Caki2 (cell line): ENCODE measurements around the gene RASSF5. TPM values are rescaled to one million over a fixed set of nuclear protein-coding genes. Genes with fewer than 3 reads are reported as not detected.

ENCODE experiments used
- DNase-seq: peaks from one replicate; pipeline ENCODE4 v3.0.0-alpha.2; 2015; ENCODE audit warnings: low read depth
- in situ Hi-C: cut with HindIII; loops from 2 replicates; pipeline ENCODE4 v1.10.0; 2016; ENCODE audit warnings: low sequenced_read_pairs, low pct_unique_long_range_greater_than_20kb, mixed read lengths
- total RNA-seq: library from RNA; depleted of rRNA; stranded (reverse); fragments of >200 nt; shearing (Covaris generic); gene quantifications from 2 replicates; pipeline ENCODE4 v1.2.3, GENCODE V29; 2014; ENCODE audit warnings: low replicate concordance

The RASSF5 gene
- total RNA-seq, 1 experiment from 2014 or later: 0.47 TPM

- in situ Hi-C loops: no loop called here
- DNase-seq: no peak
Observed at GRCh38 chr1:206532368-206532767, 25.0 kb downstream of the RASSF5 start.

- no peak for DNase-seq
- in situ Hi-C loops: no loop called here
Observed at GRCh38 chr1:206534552-206534951, 27.2 kb downstream of the RASSF5 start.

GRCh38 chr1:206535853-206536188 is 28.5 kb downstream of the RASSF5 start:
- in situ Hi-C loops: no loop called here

GRCh38 chr1:206537141-206537540 is 29.8 kb downstream of the RASSF5 start:
- DNase-seq: no peak
- in situ Hi-C loops: no loop called here

More at GRCh38 chr1:206535853-206536188, 28.5 kb downstream of the RASSF5 start:
- DNase-seq: no peak

GRCh38 chr1:206538086-206538770 is 30.9 kb downstream of the RASSF5 start:
- no peak for DNase-seq
- in situ Hi-C loops: no loop called here

DNA sequence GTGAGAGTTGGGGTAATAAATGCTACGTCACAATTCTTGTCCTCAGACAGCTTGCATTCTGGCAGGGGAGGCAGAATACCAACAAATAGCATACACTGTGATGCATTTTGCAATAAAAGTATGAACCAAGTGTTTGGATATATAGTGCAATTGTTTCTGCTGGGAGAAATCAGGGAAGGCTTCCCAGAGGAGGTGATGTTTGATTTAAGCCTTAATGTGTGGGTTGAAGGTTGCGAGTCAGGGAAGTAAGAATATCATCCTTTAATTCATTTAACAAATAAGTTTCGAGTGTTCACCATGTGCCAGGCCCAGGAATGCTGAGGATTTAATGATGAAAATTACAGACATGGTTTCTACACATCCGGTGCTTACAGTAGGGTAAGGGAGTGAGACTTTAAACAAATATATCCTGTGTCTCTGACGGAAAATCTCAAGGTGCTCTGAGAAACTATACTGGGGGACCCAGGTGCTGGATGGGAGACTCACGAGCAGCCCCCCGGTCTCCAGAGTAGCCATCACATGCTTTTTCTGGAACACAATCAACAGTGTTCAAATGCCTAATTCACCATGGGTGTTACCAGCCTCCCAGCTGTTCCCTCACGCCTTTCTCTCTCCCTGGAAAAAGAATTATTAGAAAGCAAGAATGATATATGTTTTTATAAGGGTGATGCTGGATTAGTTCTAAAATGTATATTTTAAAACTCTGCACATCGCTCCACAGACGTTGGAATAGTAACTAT is 31.7 kb downstream of the RASSF5 start:
- no peak for DNase-seq
- in situ Hi-C loops: no loop called here

DNA sequence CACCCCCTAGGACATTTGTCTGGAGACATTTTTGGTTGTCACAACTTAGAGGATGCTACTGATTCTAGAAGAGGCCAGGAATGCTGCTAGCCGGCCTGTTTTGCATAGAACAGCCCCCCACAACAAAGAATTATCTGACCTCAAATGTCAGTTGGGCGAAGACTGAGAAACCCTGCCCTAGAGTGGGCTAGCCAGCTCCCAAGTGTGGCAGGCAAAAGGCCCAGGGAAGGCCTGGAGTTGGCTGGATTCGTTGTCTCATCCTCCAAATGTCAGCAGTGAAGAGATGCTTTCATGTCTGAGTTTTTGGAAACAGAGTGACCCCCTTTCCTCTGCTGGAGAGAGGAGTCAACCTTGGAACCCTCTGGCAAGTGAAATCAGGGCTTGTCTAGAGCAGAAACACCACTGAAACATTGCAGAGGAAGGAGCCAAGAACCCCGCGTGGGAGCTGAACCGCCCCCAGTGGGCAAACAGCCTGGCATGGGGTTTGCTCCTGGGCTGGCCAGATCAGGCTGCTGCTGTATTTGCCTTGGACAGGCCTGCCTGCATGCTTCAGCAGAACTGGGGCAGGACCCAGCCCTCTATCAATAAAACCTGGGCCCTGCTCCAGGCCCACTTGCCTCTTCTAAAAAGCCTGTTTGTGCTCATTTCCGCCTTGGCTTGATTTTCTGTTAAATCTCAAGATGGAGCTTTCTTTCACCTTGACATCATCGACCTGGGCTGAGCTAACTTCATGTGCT is 32.9 kb downstream of the RASSF5 start:
- in situ Hi-C loops: no loop called here

DNA sequence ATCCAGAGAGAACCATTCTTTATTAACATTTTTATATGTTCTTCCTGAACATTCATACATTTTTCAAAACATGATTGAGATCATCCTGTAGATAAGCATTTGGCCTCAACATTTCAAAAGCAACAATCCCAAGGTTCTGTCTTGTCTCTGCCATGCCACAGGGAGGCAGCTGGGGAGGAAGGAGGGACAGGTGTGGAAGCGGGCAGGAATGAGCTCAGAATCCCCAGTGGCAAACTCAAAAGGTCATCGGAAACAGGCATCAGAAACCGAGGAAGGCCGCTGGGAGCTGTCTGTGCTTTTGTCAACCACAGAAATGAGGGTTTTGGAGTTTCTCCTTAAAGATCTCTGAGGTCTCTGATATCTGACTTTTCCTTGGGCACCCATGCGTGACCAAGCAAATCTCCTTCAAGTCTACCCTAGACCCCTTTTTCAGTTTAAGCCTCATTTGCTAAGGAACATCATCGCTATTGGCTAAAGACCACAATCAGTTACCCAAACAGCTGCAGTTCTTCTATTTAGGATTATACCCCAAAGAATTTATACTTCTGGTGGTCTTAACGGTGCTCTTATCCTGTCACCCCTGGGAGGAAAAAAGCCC is 34.0 kb downstream of the RASSF5 start:
- DNase-seq: no peak
- in situ Hi-C loops: no loop called here

More for the DNA sequence above, 32.9 kb downstream of the RASSF5 start:
- DNase-seq: no peak

DNA sequence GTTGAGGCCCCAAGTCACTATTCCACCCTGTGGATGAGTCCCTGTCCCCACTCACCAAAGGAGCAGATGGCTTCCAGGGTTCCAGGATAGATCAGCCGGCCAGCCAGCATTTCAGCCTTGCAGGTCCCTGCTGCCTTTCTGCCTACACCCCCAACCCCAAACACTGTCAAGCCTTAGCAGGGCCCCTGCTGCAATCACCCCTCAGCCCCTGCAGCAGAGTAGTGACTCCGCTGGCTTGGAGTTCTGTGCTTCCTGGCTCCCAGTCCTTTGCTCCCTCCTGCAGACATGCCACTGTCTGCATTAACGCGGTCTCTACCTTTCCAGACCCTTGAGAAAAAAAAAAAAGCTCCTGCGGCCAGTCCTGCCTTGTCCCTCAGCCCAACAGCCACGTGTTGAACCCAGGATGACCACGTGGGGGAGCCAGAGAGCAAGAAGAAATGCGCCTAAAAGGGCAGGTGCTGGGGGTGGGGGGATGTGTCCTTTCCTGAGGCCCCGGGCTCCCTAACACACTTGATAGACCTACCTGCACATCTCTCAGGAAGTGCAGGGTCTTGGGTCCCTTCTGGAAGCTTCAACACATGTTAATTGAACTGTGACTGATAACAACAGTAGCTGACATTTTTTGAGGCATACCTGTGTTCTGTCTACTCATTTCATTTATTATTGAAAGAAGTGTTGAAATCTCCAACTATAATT is 37.4 kb downstream of the RASSF5 start:
- in situ Hi-C loops: no loop called here
- peak; percentile 48 for DNase-seq

GRCh38 chr1:206545351-206545750 is 38.0 kb downstream of the RASSF5 start:
- in situ Hi-C loops: no loop called here
- DNase-seq: no peak

DNA sequence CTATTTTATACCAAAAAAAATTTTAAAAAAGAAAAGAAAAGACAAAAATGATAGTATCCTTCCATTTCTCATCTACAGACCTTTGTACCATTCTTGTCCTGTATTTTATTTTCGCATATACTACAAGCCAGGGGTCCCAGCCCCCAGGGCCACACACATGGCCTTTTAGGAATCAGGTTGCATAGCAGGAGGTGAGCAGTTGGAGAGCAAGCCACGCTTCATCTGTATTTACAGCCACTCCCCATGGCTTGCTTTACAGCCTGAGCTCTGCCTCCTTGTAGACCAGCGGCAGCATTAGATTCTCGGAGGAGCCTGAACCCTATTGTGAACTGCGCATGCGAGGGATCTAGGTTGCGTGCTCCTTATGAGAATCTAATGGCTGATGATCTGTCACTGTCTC is 39.8 kb downstream of the RASSF5 start:
- in situ Hi-C loops: no loop called here
- no peak for DNase-seq

GRCh38 chr1:206550446-206550845 is 43.1 kb downstream of the RASSF5 start:
- in situ Hi-C loops: no loop called here
- no peak for DNase-seq

GRCh38 chr1:206551296-206551985 is 44.1 kb downstream of the RASSF5 start:
- in situ Hi-C loops: no loop called here
- DNase-seq: no peak

DNA sequence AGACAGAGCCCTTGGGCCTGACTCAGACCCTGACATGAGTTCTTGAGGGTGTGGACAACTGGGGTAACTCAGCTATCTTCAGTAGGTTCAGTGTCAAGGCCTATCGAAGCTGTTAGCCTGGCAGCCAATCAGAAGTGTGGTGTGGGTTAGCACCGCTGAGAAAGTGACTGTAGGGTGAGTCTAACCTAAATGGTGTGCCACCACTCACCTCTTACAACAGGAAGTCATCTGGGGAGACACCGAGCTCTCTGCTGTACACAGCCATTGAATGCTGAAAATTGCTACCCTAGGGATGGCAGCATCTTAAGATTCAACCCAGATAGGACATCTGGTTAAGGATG is 44.6 kb downstream of the RASSF5 start:
- no peak for DNase-seq
- in situ Hi-C loops: no loop called here

- in situ Hi-C loops: no loop called here
- no peak for DNase-seq
Observed at GRCh38 chr1:206554211-206554610, 46.9 kb downstream of the RASSF5 start.

- in situ Hi-C loops: no loop called here
- no peak for DNase-seq
Observed at GRCh38 chr1:206554701-206555472, 47.6 kb downstream of the RASSF5 start.

DNA sequence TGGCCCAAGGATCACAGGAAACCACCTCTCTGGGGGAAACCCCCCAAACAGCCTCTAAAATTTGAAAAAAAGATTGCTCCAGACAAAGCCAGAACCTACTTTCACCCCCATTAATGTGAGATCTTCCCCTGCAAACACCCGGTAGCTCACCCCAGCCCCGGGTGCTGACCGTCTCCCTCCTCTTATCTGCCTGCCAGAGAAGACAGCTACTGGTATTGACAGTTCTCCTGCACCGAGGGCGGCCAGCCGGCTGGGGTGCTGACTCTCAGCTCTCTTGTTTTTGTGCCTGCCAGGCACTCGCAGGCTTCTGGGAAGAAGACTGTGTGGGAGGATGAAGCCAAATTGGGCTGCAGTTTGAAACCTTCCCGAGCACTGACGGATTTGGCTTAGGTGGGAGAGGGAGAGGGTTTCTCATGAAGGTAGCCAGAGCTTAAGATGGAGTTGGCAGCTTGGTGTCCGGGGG is 48.2 kb downstream of the RASSF5 start:
- no peak for DNase-seq
- in situ Hi-C loops: no loop called here
